H1 (cell line): ENCODE results near the gene ENDOG. TPM values are rescaled to one million over a fixed set of nuclear protein-coding genes. Genes with fewer than 3 reads are reported as not detected.
A peak's percentile ranks its signal among the peaks of the same experiment; 100 is the strongest.

Experiments
- ATF2 ChIP-seq: IDR thresholded peaks from 2 replicates; pipeline ENCODE4 v1.6.1; 2012; ENCODE audit warnings: low read length, inconsistent platforms
- CTBP2 ChIP-seq: IDR thresholded peaks from 2 replicates; pipeline ENCODE4 v1.7.0; 2011; ENCODE audit warnings: borderline replicate concordance, mild to moderate bottlenecking, moderate library complexity, mixed read lengths, low read length; ENCODE audit not compliant: insufficient read depth, insufficient read length
- CTCF ChIP-seq, 3 experiments: IDR thresholded peaks; 1 replicate in 2 of 3; 2 replicates in 1 of 3; pipeline versions ENCODE4 v1.5.1 to v1.6.1; 2011; ENCODE audit warnings: low read length in 3 of 3, mild to moderate bottlenecking in 3 of 3, inconsistent platforms in 2 of 3, low read depth in 1 of 3, moderate library complexity in 1 of 3; ENCODE audit not compliant: insufficient read depth in 1 of 3; ENCODE audit errors: control extremely low read depth in 1 of 3
- E2F6 ChIP-seq: IDR thresholded peaks from 2 replicates; pipeline ENCODE4 v1.6.1; 2012; ENCODE audit warnings: inconsistent platforms
- FOSL1 ChIP-seq: IDR thresholded peaks from 2 replicates; pipeline ENCODE4 v1.6.1; 2011; ENCODE audit warnings: mild to moderate bottlenecking, low read depth, low read length, moderate library complexity; ENCODE audit not compliant: insufficient read depth
- HDAC2 ChIP-seq, 2 experiments: fragments of 300-600 bp in 1 of 2; sonication (generic) in 1 of 2; IDR thresholded peaks; 2 replicates each; pipeline ENCODE4 v1.6.1; 2011 to 2012; ENCODE audit warnings: low read depth in 2 of 2, low read length in 2 of 2, mild to moderate bottlenecking in 2 of 2, moderate library complexity in 2 of 2, borderline replicate concordance in 1 of 2, inconsistent platforms in 1 of 2
- JUND ChIP-seq: IDR thresholded peaks from 2 replicates; pipeline ENCODE4 v1.6.1; 2011; ENCODE audit warnings: mild to moderate bottlenecking, improper control_type of control experiment, low read length
- KDM5A ChIP-seq: fragments of 200-600 bp; IDR thresholded peaks from 2 replicates; pipeline ENCODE4 v1.7.1; 2012; ENCODE audit warnings: mild to moderate bottlenecking, low read length, inconsistent platforms, mixed read lengths
- NRF1 ChIP-seq: IDR thresholded peaks from 2 replicates; pipeline ENCODE4 v1.6.1; 2011; ENCODE audit warnings: mild to moderate bottlenecking, low read depth, low read length, improper control_type of control experiment
- RBBP5 ChIP-seq: IDR thresholded peaks from 2 replicates; pipeline ENCODE4 v1.7.1; 2012; ENCODE audit warnings: low read depth, mild to moderate bottlenecking, inconsistent platforms, low read length, moderate library complexity, borderline replicate concordance
- SP2 ChIP-seq: IDR thresholded peaks from 2 replicates; pipeline ENCODE4 v1.6.1; 2012; ENCODE audit warnings: mild to moderate bottlenecking, low read length, inconsistent platforms
- SRF ChIP-seq: IDR thresholded peaks from 2 replicates; pipeline ENCODE4 v1.6.1; 2011; ENCODE audit warnings: mild to moderate bottlenecking, low read depth, low read length, moderate library complexity
- SUZ12 ChIP-seq: fragments of 200-600 bp; sonication (generic); IDR thresholded peaks from 2 replicates; pipeline ENCODE4 v1.6.1; 2012; ENCODE audit warnings: mild to moderate bottlenecking, inconsistent platforms, low read length, moderate library complexity, mixed read lengths
- TBP ChIP-seq: IDR thresholded peaks from 2 replicates; pipeline ENCODE4 v1.6.1; 2011; ENCODE audit warnings: low read depth, low read length, improper control_type of control experiment
- TEAD4 ChIP-seq: IDR thresholded peaks from 2 replicates; pipeline ENCODE4 v1.6.1; 2012; ENCODE audit warnings: low read depth, low read length, inconsistent platforms, mixed read lengths
- USF2 ChIP-seq: IDR thresholded peaks from 2 replicates; pipeline ENCODE4 v1.6.1; 2011; ENCODE audit warnings: low read length, improper control_type of control experiment
- polyA plus RNA-seq, 7 experiments: library from polyadenylated mRNA; depleted of rRNA in 3 of 7; stranded (reverse) in 5 of 7; unstranded in 2 of 7; fragments of >200 nt in 5 of 7; fragments of 200-250 nt in 2 of 7; gene quantifications; 1 replicate in 5 of 7; 2 replicates in 1 of 7; 4 replicates in 1 of 7; pipeline versions ENCODE4 v1.2.1 to v1.2.3, GENCODE V29; 2011 to 2013; ENCODE audit warnings: missing spikeins in 2 of 7, mixed read lengths in 2 of 7
- total RNA-seq: library from RNA; stranded (reverse); fragmentation: NEBNext Ultra II Directional; extraction: Animal tissue kit (Norgen Biotek cat#: 25700); gene quantifications from 2 replicates; pipeline ENCODE4 v1.2.1, GENCODE V29; 2021
- TF ChIP-seq, protein P1 (sequence below): IDR thresholded peaks from 2 replicates; pipeline ENCODE4 v1.6.1; 2012; ENCODE audit warnings: inconsistent platforms

ENDOG gene
- total and polyA plus RNA-seq, 2 of the 8 experiments (the other 6 are each of a cell fraction or from before 2014, with no cell fraction given) = 17.5 to 23.4 TPM

- TF ChIP-seq CTCF (IDR thresholded peaks at IDR 0.05; ENCODE audit: control extremely low read depth in 1 of 3, insufficient read depth in 1 of 3, low read depth in 1 of 3, low read length in 3 of 3) = peak in 2 of 3 experiments; percentile 28 to 79; a peak in 2 of 4 replicates
- TF ChIP-seq FOSL1 = no peak
- peak; percentile 13 for TF ChIP-seq RBBP5
- TF ChIP-seq SRF = no peak
- no peak for TF ChIP-seq SUZ12
- peak; percentile 96 for TF ChIP-seq NRF1
- 0 out of 4 replicates have a peak, but pooled peaks of 1 of the 2 experiments have one; percentile 26 for TF ChIP-seq HDAC2 (IDR thresholded peaks at IDR 0.05; ENCODE audit: borderline replicate concordance in 1 of 2, low read depth in 2 of 2, low read length in 2 of 2)
- TF ChIP-seq TEAD4 = no peak
- TF ChIP-seq JUND = no peak
- peak; percentile 68 for TF ChIP-seq TBP
- no peak for TF ChIP-seq USF2
- no peak for TF ChIP-seq SP2
- no peak for TF ChIP-seq ATF2
- TF ChIP-seq KDM5A = no peak
- no peak; the same call in 1 of the 2 replicates for TF ChIP-seq E2F6
- TF ChIP-seq CTBP2 = no peak
- TF ChIP-seq, protein P1, sequence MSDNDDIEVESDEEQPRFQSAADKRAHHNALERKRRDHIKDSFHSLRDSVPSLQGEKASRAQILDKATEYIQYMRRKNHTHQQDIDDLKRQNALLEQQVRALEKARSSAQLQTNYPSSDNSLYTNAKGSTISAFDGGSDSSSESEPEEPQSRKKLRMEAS = no peak; the same call in 1 of the 2 replicates
Measured at GRCh38 chr9:128818099-128818838, at the start of gene ENDOG (continued).
